IMR-90 (cell line): ENCODE data around the gene DNAH6.

Source experiments
- BHLHE40 ChIP-seq: fragments of 150-350 bp; IDR thresholded peaks from 2 replicates; pipeline ENCODE4 v1.6.1; 2016; ENCODE audit warnings: mild to moderate bottlenecking, low read depth, low read length
- CHD1 ChIP-seq: IDR thresholded peaks from 2 replicates; pipeline ENCODE4 v1.6.1; 2012; ENCODE audit warnings: low read depth, low read length, improper control_type of control experiment
- CTCF ChIP-seq: conservative IDR thresholded peaks from 2 replicates; pipeline ENCODE4 v1.5.1; 2012; ENCODE audit warnings: mild to moderate bottlenecking, low read depth, low read length, improper control_type of control experiment
- FOS ChIP-seq: fragments of 150-350 bp; IDR thresholded peaks from 2 replicates; pipeline ENCODE4 v1.6.1; 2016; ENCODE audit warnings: low read depth, low read length
- MAFK ChIP-seq: IDR thresholded peaks from 2 replicates; pipeline ENCODE4 v1.6.1; 2012; ENCODE audit warnings: low read depth, low read length, improper control_type of control experiment
- POLR2A ChIP-seq: IDR thresholded peaks from 2 replicates; pipeline ENCODE4 v1.6.1; 2012; ENCODE audit warnings: mild to moderate bottlenecking, low read depth, low read length
- RAD21 ChIP-seq: IDR thresholded peaks from 2 replicates; pipeline ENCODE4 v1.6.1; 2012; ENCODE audit warnings: low read length, improper control_type of control experiment
- RCOR1 ChIP-seq: IDR thresholded peaks from 2 replicates; pipeline ENCODE4 v1.6.1; 2012; ENCODE audit warnings: mild to moderate bottlenecking, low read length, improper control_type of control experiment; ENCODE audit not compliant: insufficient replicate concordance
- RFX5 ChIP-seq: IDR thresholded peaks from 2 replicates; pipeline ENCODE4 v1.8.0; 2012; ENCODE audit warnings: low read depth, mild to moderate bottlenecking, low read length, moderate library complexity
- SMC3 ChIP-seq: fragments of 150-350 bp; IDR thresholded peaks from 2 replicates; pipeline ENCODE4 v1.6.1; 2016; ENCODE audit warnings: low read depth, mild to moderate bottlenecking, antibody characterized with exemption, low read length, moderate library complexity

DNA sequence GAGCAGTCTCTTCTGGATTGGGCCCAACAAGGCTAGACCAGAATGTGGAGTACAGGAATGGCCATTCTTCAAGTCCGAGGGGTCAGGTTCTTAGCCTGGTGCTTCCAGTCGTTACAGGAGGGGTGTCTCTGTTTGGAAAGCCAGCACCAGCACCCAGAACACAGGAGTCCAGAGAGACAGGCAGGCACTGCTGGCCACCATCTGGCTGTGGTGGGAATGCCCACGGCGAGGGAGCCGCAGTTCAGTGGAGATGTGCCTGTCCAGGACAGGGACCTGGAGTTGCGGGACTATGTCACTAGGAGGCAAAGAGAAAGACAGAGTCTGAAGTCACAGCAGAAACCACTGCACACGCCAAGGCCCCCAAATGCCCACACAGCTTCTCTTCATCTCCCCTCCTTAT, 305.5 kb downstream of the DNAH6 start:
- TF ChIP-seq SMC3 (no peak), POLR2A (no peak), CTCF (no peak), RAD21 (no peak), MAFK (no peak), RFX5 (no peak), FOS (no peak), RCOR1 (no peak), BHLHE40 (no peak), CHD1 (no peak)
